Subcutaneous abdominal adipose tissue (tissue), 5 donors: ENCODE data around the gene CFH.
"Not testable (repeated sequence)": the region's sequence is repeated elsewhere in the genome, so short reads cannot be mapped to it uniquely, and the experiment has no call there.

ENCODE experiments used
- H3K27ac ChIP-seq: one replicate; pipeline ENCODE4 v1.7.0; 2013; ENCODE audit warnings: low read depth, mild to moderate bottlenecking, inconsistent platforms, low read length, moderate library complexity
- H3K27me3 ChIP-seq, 5 donors: one replicate each; pipeline ENCODE4 v1.7.0; 2013; ENCODE audit warnings: low read length in 5 of 5, inconsistent platforms in 1 of 5; ENCODE audit not compliant: control insufficient read depth in 5 of 5, insufficient read depth in 4 of 5
- H3K36me3 ChIP-seq, 5 donors: one replicate each; pipeline ENCODE4 v1.7.0; 2013; ENCODE audit warnings: low read length in 5 of 5; ENCODE audit not compliant: control insufficient read depth in 5 of 5, insufficient read depth in 5 of 5
- H3K4me1 ChIP-seq, 5 donors: one replicate each; pipeline ENCODE4 v1.7.0; 2013; ENCODE audit warnings: low read length in 5 of 5, mild to moderate bottlenecking in 3 of 5, moderate library complexity in 1 of 5; ENCODE audit not compliant: control insufficient read depth in 5 of 5, insufficient read depth in 5 of 5
- H3K4me3 ChIP-seq, 5 donors: one replicate each; pipeline ENCODE4 v1.7.0; 2013; ENCODE audit warnings: low read length in 5 of 5, low read depth in 1 of 5
- H3K9ac ChIP-seq, 5 donors: one replicate each; pipeline ENCODE4 v1.7.0; 2013; ENCODE audit warnings: low read length in 5 of 5, mild to moderate bottlenecking in 4 of 5, moderate library complexity in 3 of 5
- H3K9me3 ChIP-seq, 5 donors: one replicate each; pipeline ENCODE4 v1.7.0; 2013; ENCODE audit warnings: low read length in 5 of 5; ENCODE audit not compliant: control insufficient read depth in 5 of 5
- donor health status: healthy.
- donor health status: healthy.
- donor health status: healthy.
- donor health status: healthy.
- donor health status: healthy.

The CFH gene

GRCh38 chr1:196777603-196778002 lies 125.8 kb downstream of the CFH start:
- Histone ChIP-seq H3K4me1 (no peaks in the 10 kb centered on the region), H3K4me3 (no peak overlapping the region), H3K9ac (no peak overlapping the region), H3K27ac (no peak overlapping the region), H3K9me3 (no peaks in the 10 kb centered on the region), H3K27me3 (no peaks in the 10 kb centered on the region), H3K36me3 (no peaks in the 10 kb centered on the region)

- Histone ChIP-seq H3K9me3 (no peaks in the 10 kb centered on the region), H3K9ac (no peak overlapping the region), H3K4me1 (no peaks in the 10 kb centered on the region), H3K4me3 (no peak overlapping the region), H3K36me3 (no peaks in the 10 kb centered on the region), H3K27me3 (no peaks in the 10 kb centered on the region), H3K27ac (no peak overlapping the region)
These were observed 127.2 kb downstream of the CFH start for GRCh38 chr1:196779093-196779492.

GRCh38 chr1:196791252-196791651 lies 139.4 kb downstream of the CFH start:
- H3K27ac ChIP-seq, H3K36me3 ChIP-seq, H3K4me1 ChIP-seq, H3K4me3 ChIP-seq, H3K9ac ChIP-seq, H3K9me3 ChIP-seq, H3K27me3 ChIP-seq: not testable (repeated sequence)

- H3K9ac ChIP-seq, H3K9me3 ChIP-seq, H3K4me1 ChIP-seq, H3K27ac ChIP-seq, H3K4me3 ChIP-seq, H3K36me3 ChIP-seq, H3K27me3 ChIP-seq: not testable (repeated sequence)
These were observed 142.3 kb downstream of the CFH start for GRCh38 chr1:196794103-196794502.
